ENCODE measurements around the gene CTXN3.

- no peak for TF ChIP-seq SUZ12 (IDR thresholded peaks at IDR 0.05; ENCODE audit: extremely low read depth, insufficient read depth, insufficient read length)
- no peak for TF ChIP-seq YY1 (IDR thresholded peaks at IDR 0.05; ENCODE audit: insufficient read depth, insufficient read length)
Observed at GRCh38 chr5:127609957-127610356, 38.9 kb upstream of the CTXN3 start.

Measured in NT2/D1 (cell line).